Renal cortex interstitium (tissue), 11 donors: Measurements from ENCODE around the gene MBOAT1. TPM values are rescaled to one million over a fixed set of nuclear protein-coding genes. Genes with fewer than 3 reads are reported as not detected.

Experiments used
- DNase-seq, 11 donors: peaks; one replicate each; pipeline ENCODE4 v3.0.0-alpha.2; 2013; ENCODE audit warnings: low read depth in 9 of 11, low spot score in 4 of 11; ENCODE audit errors: extremely low read depth in 1 of 11
- polyA plus RNA-seq, 3 donors: library from polyadenylated mRNA; unstranded; fragments of 120-200 nt; gene quantifications; one replicate each; pipeline ENCODE4 v1.2.1, GENCODE V29; 2013; ENCODE audit not compliant: insufficient read length in 3 of 3

The MBOAT1 gene
- polyA plus RNA-seq, 3 donors: 21.6 to 29.6 (median 25.0) TPM

GRCh38 chr6:20211037-20211940 lies 980 bp downstream of the MBOAT1 start:
- no peak for DNase-seq

GRCh38 chr6:20210158-20210557 lies 2.1 kb downstream of the MBOAT1 start:
- DNase-seq: no peak

- DNase-seq: no peak
Observed at GRCh38 chr6:20208687-20209378, 3.4 kb downstream of the MBOAT1 start.

GRCh38 chr6:20207088-20207418 lies 5.2 kb downstream of the MBOAT1 start:
- DNase-seq: no peak

- no peak for DNase-seq
Observed at GRCh38 chr6:20205722-20206161, 6.5 kb downstream of the MBOAT1 start.

- DNase-seq: no peak
Observed at GRCh38 chr6:20204512-20204894, 7.8 kb downstream of the MBOAT1 start.

GRCh38 chr6:20203561-20204511 lies 8.4 kb downstream of the MBOAT1 start:
- no peak for DNase-seq

- no peak for DNase-seq
Observed at GRCh38 chr6:20202699-20203302, 9.5 kb downstream of the MBOAT1 start.

- DNase-seq: no peak
Observed at GRCh38 chr6:20202324-20202658, 10.0 kb downstream of the MBOAT1 start.

GRCh38 chr6:20200761-20201630 lies 11.3 kb downstream of the MBOAT1 start:
- DNase-seq: peak in 1 of 11 donors; percentile 63

- DNase-seq: peak in 1 of 11 donors; percentile 50
Observed at GRCh38 chr6:20198775-20199174, 13.5 kb downstream of the MBOAT1 start.

GRCh38 chr6:20198156-20198774 lies 14.0 kb downstream of the MBOAT1 start:
- no peak for DNase-seq

GRCh38 chr6:20197251-20197650 lies 15.0 kb downstream of the MBOAT1 start:
- no peak for DNase-seq

- no peak for DNase-seq
Observed at GRCh38 chr6:20192625-20193024, 19.6 kb downstream of the MBOAT1 start.

GRCh38 chr6:20191992-20192391 lies 20.3 kb downstream of the MBOAT1 start:
- DNase-seq: no peak

GRCh38 chr6:20188630-20189075 lies 23.6 kb downstream of the MBOAT1 start:
- no peak for DNase-seq

- no peak for DNase-seq
Observed at GRCh38 chr6:20186981-20187380, 25.3 kb downstream of the MBOAT1 start.

GRCh38 chr6:20183706-20184105 lies 28.6 kb downstream of the MBOAT1 start:
- no peak for DNase-seq
